HepG2 (cell line): ENCODE data around the gene SPSB1. TPM values are rescaled to one million over a fixed set of nuclear protein-coding genes. Genes with fewer than 3 reads are reported as not detected.

Source experiments
- KLF13 ChIP-seq: sonication (generic); formaldehyde crosslinking; IDR thresholded peaks from 2 replicates; pipeline ENCODE4 v1.4.0; 2020; ENCODE audit warnings: mild to moderate bottlenecking, missing genetic modification reagents
- KLF9 ChIP-seq: IDR thresholded peaks from 2 replicates; pipeline ENCODE4 v1.6.1; 2016; ENCODE audit warnings: low read depth
- MYC ChIP-seq: sonication (generic); formaldehyde crosslinking; IDR thresholded peaks from 2 replicates; pipeline ENCODE4 v1.9.0; 2021; ENCODE audit warnings: missing genetic modification reagents, borderline replicate concordance
- SALL1 ChIP-seq: sonication (generic); formaldehyde crosslinking; IDR thresholded peaks from 2 replicates; pipeline ENCODE4 v1.8.0; 2022; ENCODE audit warnings: mild to moderate bottlenecking, missing genetic modification reagents
- SOX13 ChIP-seq, 3 experiments: fragments of 450-650 bp in 1 of 3; sonication (generic) in 1 of 3; formaldehyde crosslinking in 1 of 3; IDR thresholded peaks in 2 of 3; conservative IDR thresholded peaks in 1 of 3; 2 replicates each; pipeline versions ENCODE4 v1.5.0 to v1.6.1; 2016 to 2020; ENCODE audit warnings: antibody characterized with exemption in 1 of 3, mild to moderate bottlenecking in 1 of 3, missing compliant biosample characterization in 1 of 3, missing genetic modification reagents in 1 of 3, moderate library complexity in 1 of 3
- SRSF9 ChIP-seq: fragments of 200-400 bp; formaldehyde crosslinking; IDR thresholded peaks from 2 replicates; pipeline ENCODE4 v1.6.1; 2018; ENCODE audit warnings: borderline replicate concordance, mild to moderate bottlenecking, low read depth, low read length; ENCODE audit not compliant: insufficient read depth, poor library complexity, severe bottlenecking
- ZBTB3 ChIP-seq: sonication (generic); formaldehyde crosslinking; IDR thresholded peaks from 2 replicates; pipeline ENCODE4 v1.4.0; 2020; ENCODE audit warnings: low read depth, mild to moderate bottlenecking, moderate library complexity, missing genetic modification reagents, borderline replicate concordance
- ZNF331 ChIP-seq: sonication (generic); formaldehyde crosslinking; IDR thresholded peaks from 2 replicates; pipeline ENCODE4 v1.4.0; 2020; ENCODE audit warnings: missing genetic modification reagents
- ZNF335 ChIP-seq: sonication (generic); formaldehyde crosslinking; IDR thresholded peaks from 2 replicates; pipeline ENCODE4 v1.4.0; 2020; ENCODE audit warnings: missing genetic modification reagents
- ZNF343 ChIP-seq: sonication (generic); formaldehyde crosslinking; IDR thresholded peaks from 2 replicates; pipeline ENCODE4 v1.4.0; 2020; ENCODE audit warnings: mild to moderate bottlenecking, missing genetic modification reagents
- ZNF44 ChIP-seq: sonication (generic); formaldehyde crosslinking; IDR thresholded peaks from 2 replicates; pipeline ENCODE4 v1.5.1; 2020; ENCODE audit warnings: mild to moderate bottlenecking, missing genetic modification reagents
- ZNF510 ChIP-seq: sonication (generic); formaldehyde crosslinking; IDR thresholded peaks from 2 replicates; pipeline ENCODE4 v1.4.0; 2020; ENCODE audit warnings: low read depth, mild to moderate bottlenecking, missing genetic modification reagents
- ZNF768 ChIP-seq: sonication (generic); formaldehyde crosslinking; IDR thresholded peaks from 2 replicates; pipeline ENCODE4 v1.4.0; 2020; ENCODE audit warnings: missing genetic modification reagents
- ZNF850 ChIP-seq: sonication (generic); formaldehyde crosslinking; conservative IDR thresholded peaks from 2 replicates; pipeline ENCODE4 v1.9.0; 2021; ENCODE audit warnings: mild to moderate bottlenecking, missing genetic modification reagents
- polyA plus RNA-seq, 8 experiments: library from polyadenylated mRNA; depleted of rRNA in 3 of 8; stranded (reverse) in 7 of 8; unstranded in 1 of 8; fragments of >200 nt; fragmentation: Illumina TruSeq in 4 of 8; extraction: Trizol in 4 of 8; gene quantifications; 2 replicates each; pipeline versions ENCODE4 v1.2.1 to v1.2.3, GENCODE V29; 2011 to 2016; ENCODE audit warnings: low read depth in 4 of 8, missing spikeins in 1 of 8, mixed read lengths in 1 of 8; ENCODE audit not compliant: insufficient read depth in 1 of 8
- total RNA-seq, 5 experiments: library from RNA; depleted of rRNA; stranded (reverse); fragments of >200 nt; fragmentation: Illumina TruSeq; extraction: Trizol; gene quantifications; 2 replicates each; pipeline ENCODE4 v1.2.3, GENCODE V29; 2016; ENCODE audit warnings: low read depth in 1 of 5
- TF ChIP-seq, protein P1 (sequence below): sonication (generic); formaldehyde crosslinking; IDR thresholded peaks from 2 replicates; pipeline ENCODE4 v1.5.0; 2020; ENCODE audit warnings: missing genetic modification reagents, mild to moderate bottlenecking, borderline replicate concordance
- TF ChIP-seq, protein P2 (sequence below): sonication (generic); formaldehyde crosslinking; IDR thresholded peaks from 2 replicates; pipeline ENCODE4 v1.4.0; 2020; ENCODE audit warnings: mild to moderate bottlenecking, missing genetic modification reagents, borderline replicate concordance
- TF ChIP-seq, protein P3 (sequence below): sonication (generic); formaldehyde crosslinking; IDR thresholded peaks from 2 replicates; pipeline ENCODE4 v1.8.0; 2022; ENCODE audit warnings: mild to moderate bottlenecking, missing genetic modification reagents; ENCODE audit not compliant: insufficient replicate concordance
- TF ChIP-seq, protein P4 (sequence below): sonication (generic); formaldehyde crosslinking; IDR thresholded peaks from 2 replicates; pipeline ENCODE4 v1.4.0; 2020; ENCODE audit warnings: missing genetic modification reagents

The SPSB1 gene
- total and polyA plus RNA-seq, 2 of the 13 experiments (the other 11 are each of a cell fraction or from before 2014, with no cell fraction given), result 5.0 to 8.0 TPM

DNA sequence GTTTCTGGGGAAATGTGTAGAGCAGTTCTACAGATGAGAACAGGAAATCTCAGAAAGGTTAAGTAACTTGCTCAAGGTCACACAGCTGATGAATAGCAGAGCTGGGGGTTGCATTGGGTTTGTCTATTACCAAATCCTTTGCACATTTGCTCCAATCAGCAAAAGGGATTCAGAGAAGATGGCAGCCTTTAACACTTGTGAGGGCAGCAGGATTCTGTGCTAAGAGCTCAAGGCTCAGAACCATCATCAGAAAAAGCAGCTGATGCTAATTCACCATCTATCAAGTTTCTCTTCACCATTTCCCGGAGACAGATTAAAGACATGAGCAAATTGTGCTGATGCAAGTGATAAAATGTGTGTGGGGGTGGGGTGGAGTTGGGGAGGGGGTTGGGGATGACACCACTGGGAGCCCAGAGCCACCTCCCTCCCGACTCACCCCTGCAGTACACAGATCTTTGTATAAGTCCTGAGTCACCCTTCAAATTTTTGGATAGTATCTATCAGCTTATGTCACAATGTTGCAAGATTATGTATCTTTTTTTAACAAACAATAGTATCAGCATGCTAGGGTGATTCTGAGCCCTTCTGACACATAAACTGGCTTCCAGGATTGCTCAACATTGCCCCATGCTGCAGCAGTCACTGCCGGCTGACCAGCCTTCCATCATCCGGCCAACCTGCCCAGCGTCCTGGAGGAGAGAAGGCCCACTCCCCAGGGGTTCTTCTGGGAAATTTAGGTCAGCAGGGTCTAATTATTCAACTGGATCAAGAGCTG, 2.8 kb upstream of the SPSB1 start (continued):
- TF ChIP-seq, protein P1, sequence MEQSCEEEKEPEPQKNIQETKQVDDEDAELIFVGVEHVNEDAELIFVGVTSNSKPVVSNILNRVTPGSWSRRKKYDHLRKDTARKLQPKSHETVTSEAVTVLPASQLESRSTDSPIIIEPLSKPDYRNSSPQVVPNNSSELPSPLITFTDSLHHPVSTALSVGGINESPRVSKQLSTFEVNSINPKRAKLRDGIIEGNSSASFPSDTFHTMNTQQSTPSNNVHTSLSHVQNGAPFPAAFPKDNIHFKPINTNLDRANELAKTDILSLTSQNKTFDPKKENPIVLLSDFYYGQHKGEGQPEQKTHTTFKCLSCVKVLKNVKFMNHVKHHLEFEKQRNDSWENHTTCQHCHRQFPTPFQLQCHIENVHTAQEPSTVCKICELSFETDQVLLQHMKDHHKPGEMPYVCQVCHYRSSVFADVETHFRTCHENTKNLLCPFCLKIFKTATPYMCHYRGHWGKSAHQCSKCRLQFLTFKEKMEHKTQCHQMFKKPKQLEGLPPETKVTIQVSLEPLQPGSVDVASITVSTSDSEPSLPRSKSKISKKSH (CRISPR knock-in tag), result no peak
- TF ChIP-seq, protein P2, sequence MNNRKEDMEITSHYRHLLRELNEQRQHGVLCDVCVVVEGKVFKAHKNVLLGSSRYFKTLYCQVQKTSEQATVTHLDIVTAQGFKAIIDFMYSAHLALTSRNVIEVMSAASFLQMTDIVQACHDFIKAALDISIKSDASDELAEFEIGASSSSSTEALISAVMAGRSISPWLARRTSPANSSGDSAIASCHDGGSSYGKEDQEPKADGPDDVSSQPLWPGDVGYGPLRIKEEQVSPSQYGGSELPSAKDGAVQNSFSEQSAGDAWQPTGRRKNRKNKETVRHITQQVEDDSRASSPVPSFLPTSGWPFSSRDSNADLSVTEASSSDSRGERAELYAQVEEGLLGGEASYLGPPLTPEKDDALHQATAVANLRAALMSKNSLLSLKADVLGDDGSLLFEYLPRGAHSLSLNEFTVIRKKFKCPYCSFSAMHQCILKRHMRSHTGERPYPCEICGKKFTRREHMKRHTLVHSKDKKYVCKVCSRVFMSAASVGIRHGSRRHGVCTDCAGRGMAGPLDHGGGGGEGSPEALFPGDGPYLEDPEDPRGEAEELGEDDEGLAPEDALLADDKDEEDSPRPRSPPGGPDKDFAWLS, result no peak
- TF ChIP-seq ZNF343, result no peak
- no peak for TF ChIP-seq MYC (CRISPR knock-in tag)
- TF ChIP-seq SRSF9, result no peak
- no peak for TF ChIP-seq ZNF331
- TF ChIP-seq KLF13 (CRISPR knock-in tag), result no peak
- TF ChIP-seq ZNF44 (CRISPR knock-in tag), result no peak
- TF ChIP-seq ZNF510 (CRISPR knock-in tag), result no peak
- TF ChIP-seq SALL1, result no peak
- peak; percentile 77; the same call in 1 of the 2 replicates for TF ChIP-seq ZNF768 (CRISPR knock-in tag)
- TF ChIP-seq, protein P3, sequence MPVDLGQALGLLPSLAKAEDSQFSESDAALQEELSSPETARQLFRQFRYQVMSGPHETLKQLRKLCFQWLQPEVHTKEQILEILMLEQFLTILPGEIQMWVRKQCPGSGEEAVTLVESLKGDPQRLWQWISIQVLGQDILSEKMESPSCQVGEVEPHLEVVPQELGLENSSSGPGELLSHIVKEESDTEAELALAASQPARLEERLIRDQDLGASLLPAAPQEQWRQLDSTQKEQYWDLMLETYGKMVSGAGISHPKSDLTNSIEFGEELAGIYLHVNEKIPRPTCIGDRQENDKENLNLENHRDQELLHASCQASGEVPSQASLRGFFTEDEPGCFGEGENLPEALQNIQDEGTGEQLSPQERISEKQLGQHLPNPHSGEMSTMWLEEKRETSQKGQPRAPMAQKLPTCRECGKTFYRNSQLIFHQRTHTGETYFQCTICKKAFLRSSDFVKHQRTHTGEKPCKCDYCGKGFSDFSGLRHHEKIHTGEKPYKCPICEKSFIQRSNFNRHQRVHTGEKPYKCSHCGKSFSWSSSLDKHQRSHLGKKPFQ (CRISPR knock-in tag), result no peak
- no peak for TF ChIP-seq ZBTB3
- TF ChIP-seq KLF9 (CRISPR knock-in tag), result no peak
- TF ChIP-seq, protein P4, sequence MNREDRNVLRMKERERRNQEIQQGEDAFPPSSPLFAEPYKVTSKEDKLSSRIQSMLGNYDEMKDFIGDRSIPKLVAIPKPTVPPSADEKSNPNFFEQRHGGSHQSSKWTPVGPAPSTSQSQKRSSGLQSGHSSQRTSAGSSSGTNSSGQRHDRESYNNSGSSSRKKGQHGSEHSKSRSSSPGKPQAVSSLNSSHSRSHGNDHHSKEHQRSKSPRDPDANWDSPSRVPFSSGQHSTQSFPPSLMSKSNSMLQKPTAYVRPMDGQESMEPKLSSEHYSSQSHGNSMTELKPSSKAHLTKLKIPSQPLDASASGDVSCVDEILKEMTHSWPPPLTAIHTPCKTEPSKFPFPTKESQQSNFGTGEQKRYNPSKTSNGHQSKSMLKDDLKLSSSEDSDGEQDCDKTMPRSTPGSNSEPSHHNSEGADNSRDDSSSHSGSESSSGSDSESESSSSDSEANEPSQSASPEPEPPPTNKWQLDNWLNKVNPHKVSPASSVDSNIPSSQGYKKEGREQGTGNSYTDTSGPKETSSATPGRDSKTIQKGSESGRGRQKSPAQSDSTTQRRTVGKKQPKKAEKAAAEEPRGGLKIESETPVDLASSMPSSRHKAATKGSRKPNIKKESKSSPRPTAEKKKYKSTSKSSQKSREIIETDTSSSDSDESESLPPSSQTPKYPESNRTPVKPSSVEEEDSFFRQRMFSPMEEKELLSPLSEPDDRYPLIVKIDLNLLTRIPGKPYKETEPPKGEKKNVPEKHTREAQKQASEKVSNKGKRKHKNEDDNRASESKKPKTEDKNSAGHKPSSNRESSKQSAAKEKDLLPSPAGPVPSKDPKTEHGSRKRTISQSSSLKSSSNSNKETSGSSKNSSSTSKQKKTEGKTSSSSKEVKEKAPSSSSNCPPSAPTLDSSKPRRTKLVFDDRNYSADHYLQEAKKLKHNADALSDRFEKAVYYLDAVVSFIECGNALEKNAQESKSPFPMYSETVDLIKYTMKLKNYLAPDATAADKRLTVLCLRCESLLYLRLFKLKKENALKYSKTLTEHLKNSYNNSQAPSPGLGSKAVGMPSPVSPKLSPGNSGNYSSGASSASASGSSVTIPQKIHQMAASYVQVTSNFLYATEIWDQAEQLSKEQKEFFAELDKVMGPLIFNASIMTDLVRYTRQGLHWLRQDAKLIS, result no peak
- no peak for TF ChIP-seq ZNF335 (CRISPR knock-in tag)
- no peak for TF ChIP-seq SOX13 (IDR thresholded peaks at IDR 0.05)
- TF ChIP-seq SOX13 (CRISPR knock-in tag; conservative IDR thresholded peaks at IDR 0.05 in 1 of 2, IDR thresholded peaks at IDR 0.05 in 1 of 2), result 0 out of 4 replicates have a peak, but pooled peaks of 1 of the 2 experiments have one; percentile 12
- TF ChIP-seq ZNF850, result no peak
